Measurements from ENCODE around the gene MRPS31.

Gene MRPS31

GRCh38 chr13:40680659-40681323, 90.2 kb downstream of the MRPS31 start:
- peak overlapping the region; percentile 73 for H3K27ac ChIP-seq (ENCODE audit: low read depth, low read length)
- H3K79me2 ChIP-seq (ENCODE audit: insufficient read depth, low read length): no peaks in the 10 kb centered on the region
- H3K36me3 ChIP-seq (ENCODE audit: low read length): no peaks in the 10 kb centered on the region
- H3K9me2 ChIP-seq (replicated peaks; ENCODE audit: insufficient read depth, low read length): no peaks in the 10 kb centered on the region
- no peaks in the 10 kb centered on the region for H3K9me3 ChIP-seq (ENCODE audit: insufficient read depth, low read length)
- no peak overlapping the region for H3K4me3 ChIP-seq (ENCODE audit: insufficient read depth, low read length, poor library complexity, severe bottlenecking)
- peak overlapping the region; percentile 37 for H3K9ac ChIP-seq (ENCODE audit: low read length)
- no peaks in the 10 kb centered on the region for H3K27me3 ChIP-seq (ENCODE audit: low read length)
- H3F3A ChIP-seq (ENCODE audit: insufficient read depth): peaks cover 27% of the 10 kb centered on the region
- H4K20me1 ChIP-seq (ENCODE audit: low read depth, low read length): no peaks in the 10 kb centered on the region
- H2AFZ ChIP-seq (ENCODE audit: low read depth, low read length, severe bottlenecking): peak overlapping the region; percentile 17
- peak overlapping the region; percentile 51 for H3K4me2 ChIP-seq (ENCODE audit: low read depth, low read length, poor library complexity, severe bottlenecking)
- TF ChIP-seq EZH2phosphoT487 (conservative IDR thresholded peaks at IDR 0.05; ENCODE audit: low read length) (no peak), CTCF (IDR thresholded peaks at IDR 0.05; ENCODE audit: insufficient read depth, low read length, poor library complexity, severe bottlenecking) (no peak)

GRCh38 chr13:40679480-40679985, 91.5 kb downstream of the MRPS31 start:
- H3K27me3 ChIP-seq (ENCODE audit: low read length): no peaks in the 10 kb centered on the region
- no peak overlapping the region for H3K4me3 ChIP-seq (ENCODE audit: insufficient read depth, low read length, poor library complexity, severe bottlenecking)
- no peaks in the 10 kb centered on the region for H3K9me2 ChIP-seq (replicated peaks; ENCODE audit: insufficient read depth, low read length)
- H4K20me1 ChIP-seq (ENCODE audit: low read depth, low read length): no peaks in the 10 kb centered on the region
- peak overlapping the region; percentile 28 for H3K4me2 ChIP-seq (ENCODE audit: low read depth, low read length, poor library complexity, severe bottlenecking)
- H3K27ac ChIP-seq (ENCODE audit: low read depth, low read length): peak overlapping the region; percentile 35
- H3F3A ChIP-seq (ENCODE audit: insufficient read depth): peaks cover 25% of the 10 kb centered on the region
- no peaks in the 10 kb centered on the region for H3K36me3 ChIP-seq (ENCODE audit: low read length)
- no peak for TF ChIP-seq EZH2phosphoT487 (conservative IDR thresholded peaks at IDR 0.05; ENCODE audit: low read length)
- TF ChIP-seq CTCF (IDR thresholded peaks at IDR 0.05; ENCODE audit: insufficient read depth, low read length, poor library complexity, severe bottlenecking): no peak
- H3K9me3 ChIP-seq (ENCODE audit: insufficient read depth, low read length): no peaks in the 10 kb centered on the region
- H3K9ac ChIP-seq (ENCODE audit: low read length): peak overlapping the region; percentile 17
- H3K79me2 ChIP-seq (ENCODE audit: insufficient read depth, low read length): no peaks in the 10 kb centered on the region
- H2AFZ ChIP-seq (ENCODE audit: low read depth, low read length, severe bottlenecking): peak overlapping the region; percentile 75
